Skeletal muscle tissue (tissue), 4 donors: ENCODE results near the gene TENM4. TPM values are rescaled to one million over a fixed set of nuclear protein-coding genes. Genes with fewer than 3 reads are reported as not detected.
A peak's percentile ranks its signal among the peaks of the same experiment; 100 is the strongest.

Experiments
- H3K27ac ChIP-seq: one replicate; pipeline ENCODE4 v1.7.0; 2013; ENCODE audit warnings: mild to moderate bottlenecking, low read depth, low read length, inconsistent platforms
- H3K27me3 ChIP-seq, 3 donors: one replicate each; pipeline ENCODE4 v1.7.0; 2013; ENCODE audit warnings: low read length in 3 of 3; ENCODE audit not compliant: control insufficient read depth in 3 of 3, insufficient read depth in 3 of 3
- H3K36me3 ChIP-seq, 3 donors: one replicate each; pipeline ENCODE4 v1.7.0; 2013; ENCODE audit warnings: low read length in 3 of 3; ENCODE audit not compliant: control insufficient read depth in 3 of 3, insufficient read depth in 3 of 3
- H3K4me1 ChIP-seq, 3 donors: one replicate each; pipeline ENCODE4 v1.7.0; 2013; ENCODE audit warnings: low read length in 3 of 3, mild to moderate bottlenecking in 3 of 3; ENCODE audit not compliant: control insufficient read depth in 3 of 3, insufficient read depth in 3 of 3
- H3K4me3 ChIP-seq, 3 donors: one replicate each; pipeline ENCODE4 v1.7.0; 2013; ENCODE audit warnings: low read length in 3 of 3
- H3K9ac ChIP-seq, 3 donors: one replicate each; pipeline ENCODE4 v1.7.0; 2013; ENCODE audit warnings: low read length in 3 of 3, mild to moderate bottlenecking in 3 of 3, moderate library complexity in 2 of 3, low read depth in 1 of 3
- H3K9me3 ChIP-seq, 3 donors: one replicate each; pipeline ENCODE4 v1.7.0; 2013; ENCODE audit warnings: low read length in 3 of 3; ENCODE audit not compliant: control insufficient read depth in 3 of 3
- total RNA-seq: library from RNA; depleted of rRNA; stranded (reverse); fragments of >200 nt; gene quantifications from one replicate; pipeline ENCODE4 v1.2.3, GENCODE V29; 2014
- donor health status: Osteomylitis.

TENM4 gene
- total RNA-seq, 1 donor from 2014 or later = 18.3 TPM

DNA sequence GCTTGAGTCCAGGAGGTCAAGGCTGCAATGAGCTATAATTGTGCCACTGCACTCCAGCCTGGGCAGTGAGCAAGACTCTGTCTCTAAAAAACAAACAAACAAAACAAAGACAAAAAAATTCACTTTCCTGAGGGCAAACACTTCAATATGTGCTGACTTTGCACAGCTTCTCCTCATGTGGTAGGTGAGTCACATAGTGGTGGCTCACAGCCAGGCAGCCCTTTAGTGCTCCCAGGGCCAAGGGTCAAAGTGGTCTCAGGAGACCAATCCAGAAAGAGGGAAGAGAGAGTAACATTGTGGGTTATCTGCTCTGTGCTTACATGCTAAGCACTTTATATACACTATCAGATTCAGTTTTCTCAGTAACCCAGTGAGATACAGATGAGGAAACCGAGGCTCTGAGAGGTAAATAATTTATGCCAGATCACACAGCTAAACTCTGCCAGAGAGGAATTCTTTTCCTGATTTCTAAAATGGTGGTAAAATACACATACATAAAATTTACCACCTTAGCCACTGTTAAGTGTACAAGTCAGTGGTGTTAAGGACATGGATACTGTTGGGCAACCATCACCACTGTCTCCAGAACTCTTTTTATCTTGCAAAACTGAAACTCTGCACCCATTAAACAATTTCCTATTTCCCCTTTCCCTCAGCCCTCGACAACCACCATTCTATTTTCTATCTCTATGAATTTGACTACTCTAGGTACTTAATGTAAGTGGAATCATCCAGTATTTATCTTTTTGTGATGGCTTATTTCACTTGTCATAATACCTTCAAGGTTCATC lies 634.4 kb downstream of the TENM4 start:
- Histone ChIP-seq H3K4me3 (no peak overlapping the region), H3K9ac (no peak overlapping the region), H3K9me3 (no peaks in the 10 kb centered on the region), H3K27me3 (no peaks in the 10 kb centered on the region), H3K36me3 (no peaks in the 10 kb centered on the region), H3K4me1 (peaks cover 5 to 11% (median 8%) of the 10 kb centered on the region in 3 donors), H3K27ac (no peak overlapping the region)

DNA sequence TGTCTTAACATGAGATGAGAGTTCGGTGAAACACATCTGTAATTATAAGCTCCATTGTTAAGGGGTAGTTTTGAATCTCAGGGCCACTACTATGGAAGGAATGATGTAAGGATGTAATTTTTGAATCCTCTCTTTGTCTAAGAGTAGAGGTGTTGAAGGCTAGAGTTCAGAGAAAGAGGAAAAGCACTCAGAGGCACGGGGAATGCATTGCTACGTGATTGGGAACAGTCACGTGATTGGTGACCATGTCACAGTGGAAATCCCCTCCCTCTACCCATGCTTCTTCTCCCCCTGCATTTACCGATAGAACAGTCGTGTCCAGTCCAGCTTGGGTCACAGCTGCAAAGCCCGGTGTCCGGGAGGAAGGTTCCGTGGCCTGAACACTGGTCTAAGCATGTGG lies 635.8 kb downstream of the TENM4 start:
- Histone ChIP-seq H3K27me3 (no peaks in the 10 kb centered on the region), H3K36me3 (no peaks in the 10 kb centered on the region), H3K4me1 (peaks cover 10 to 19% (median 13%) of the 10 kb centered on the region in 3 donors), H3K27ac (no peak overlapping the region), H3K4me3 (no peak overlapping the region), H3K9me3 (no peaks in the 10 kb centered on the region), H3K9ac (no peak overlapping the region)

DNA sequence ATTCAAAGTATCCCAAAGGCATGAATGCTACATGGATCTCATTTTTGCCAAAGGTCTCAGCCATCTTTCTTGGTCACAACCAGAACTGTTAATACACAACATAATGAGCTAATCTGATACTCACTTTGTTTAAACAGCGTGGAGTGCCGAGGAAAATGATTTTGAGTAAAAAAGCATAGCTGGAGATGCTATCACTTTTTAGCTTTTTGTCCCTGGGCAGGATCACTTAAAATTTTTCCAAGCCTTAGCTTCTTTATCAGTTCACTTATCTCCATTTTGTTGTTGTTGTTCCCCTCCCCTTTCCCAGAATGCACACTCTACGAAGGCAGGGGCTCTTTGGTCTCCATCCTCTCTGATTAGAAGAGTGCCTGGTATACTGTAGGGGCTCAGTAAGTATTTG lies 636.8 kb downstream of the TENM4 start:
- no peak overlapping the region for H3K4me3 ChIP-seq
- H3K27me3 ChIP-seq = no peaks in the 10 kb centered on the region
- H3K36me3 ChIP-seq = no peaks in the 10 kb centered on the region
- H3K27ac ChIP-seq = no peak overlapping the region
- H3K4me1 ChIP-seq = peaks cover 10 to 19% (median 16%) of the 10 kb centered on the region in 3 donors
- no peak overlapping the region for H3K9ac ChIP-seq
- no peaks in the 10 kb centered on the region for H3K9me3 ChIP-seq

DNA sequence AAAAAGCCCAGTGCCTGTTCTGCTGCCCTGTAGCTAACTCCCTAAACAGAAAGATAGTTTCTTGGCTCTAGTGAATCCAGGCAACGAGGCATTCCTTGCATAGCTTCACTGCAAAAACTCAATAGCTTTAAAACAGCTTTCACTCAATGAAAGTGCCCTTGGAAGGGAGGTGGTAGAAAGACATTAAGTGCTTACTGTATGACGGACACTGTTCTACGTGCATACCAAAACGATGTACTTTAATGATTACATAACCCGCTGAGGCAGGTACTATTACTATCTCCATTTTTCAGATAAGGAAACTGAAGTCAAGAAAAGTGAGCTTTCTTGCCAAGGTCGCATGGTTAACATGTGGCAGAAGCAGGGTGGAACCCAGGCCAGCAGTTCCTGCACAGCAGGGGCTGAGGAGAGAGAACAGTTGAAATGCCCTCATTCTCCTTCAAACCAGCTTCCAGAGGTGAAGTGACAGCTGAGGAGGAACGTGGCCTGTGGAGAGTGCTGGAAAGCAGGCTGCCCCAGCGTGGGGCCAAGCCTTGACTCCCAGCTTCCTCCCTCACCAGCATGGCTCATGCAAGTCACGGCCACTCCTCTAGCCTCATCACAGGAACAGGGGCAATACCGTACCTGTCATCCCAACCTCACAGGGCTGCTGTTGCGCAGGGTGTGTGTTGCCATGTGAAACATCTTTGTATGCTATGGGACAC lies 638.6 kb downstream of the TENM4 start:
- Histone ChIP-seq H3K4me3 (no peak overlapping the region), H3K9me3 (no peaks in the 10 kb centered on the region), H3K27me3 (no peaks in the 10 kb centered on the region), H3K4me1 (peaks cover 16 to 23% (median 19%) of the 10 kb centered on the region in 3 donors), H3K36me3 (no peaks in the 10 kb centered on the region), H3K27ac (peak overlapping the region; percentile 68), H3K9ac (no peak overlapping the region)

DNA sequence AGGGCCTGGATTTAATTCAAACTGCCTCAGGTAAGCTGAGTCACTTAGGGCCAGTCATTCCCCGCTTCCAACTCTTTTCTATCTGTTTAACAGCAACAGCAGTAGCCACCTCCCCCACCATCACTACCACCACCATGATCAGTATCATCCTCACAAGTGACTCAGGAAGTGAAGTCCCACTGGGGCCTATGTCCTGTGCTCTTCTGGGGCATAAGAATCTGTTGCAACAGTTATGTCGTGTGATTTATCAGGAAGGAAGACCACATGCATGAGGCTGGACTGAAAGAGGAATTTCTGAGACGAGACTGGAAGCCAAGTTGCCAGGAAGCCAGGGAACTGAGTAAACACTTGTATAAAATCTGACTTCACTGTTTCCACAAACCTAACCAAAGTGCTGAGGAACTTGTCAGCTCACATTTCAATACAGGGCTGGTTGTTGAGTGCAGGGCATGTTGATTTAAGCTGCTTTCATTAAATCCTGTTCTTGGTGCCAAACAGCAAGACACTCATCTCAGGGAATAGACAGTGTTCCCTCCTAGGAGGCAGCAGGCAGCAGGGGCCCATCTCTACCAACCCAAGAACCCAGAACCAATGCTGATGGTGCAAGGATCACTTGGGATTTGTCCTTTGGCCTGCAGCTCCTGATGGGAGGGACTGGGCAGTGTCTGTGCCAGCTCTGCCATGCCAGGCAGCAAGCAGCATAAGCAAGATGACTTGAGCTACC lies 639.5 kb downstream of the TENM4 start:
- Histone ChIP-seq H3K27me3 (no peaks in the 10 kb centered on the region), H3K9me3 (no peaks in the 10 kb centered on the region), H3K36me3 (no peaks in the 10 kb centered on the region), H3K9ac (no peak overlapping the region), H3K4me3 (no peak overlapping the region), H3K27ac (peak overlapping the region; percentile 68), H3K4me1 (peaks cover 16 to 23% (median 19%) of the 10 kb centered on the region in 3 donors)

DNA sequence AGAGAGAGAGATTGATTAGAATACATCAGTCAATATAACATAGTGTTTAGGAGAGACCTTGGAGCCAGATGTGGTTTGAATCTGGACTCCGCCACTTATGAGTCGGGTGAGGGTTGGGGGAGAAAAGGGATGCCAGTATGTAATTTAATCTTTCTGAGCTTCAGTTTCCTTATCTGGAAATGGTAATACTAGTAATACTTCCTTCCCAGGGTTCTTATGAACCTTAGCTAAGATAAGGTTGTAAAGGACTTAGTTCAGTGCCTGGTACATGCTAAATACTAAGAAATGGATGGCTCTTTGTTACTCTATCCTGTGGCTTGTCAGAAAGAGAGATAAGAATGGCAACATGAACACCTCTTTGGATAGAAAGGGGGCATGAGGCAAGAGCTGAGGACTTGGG lies 640.1 kb downstream of the TENM4 start:
- Histone ChIP-seq H3K27me3 (no peaks in the 10 kb centered on the region), H3K27ac (peak overlapping the region; percentile 39), H3K9me3 (no peaks in the 10 kb centered on the region), H3K4me1 (peaks cover 16 to 23% (median 19%) of the 10 kb centered on the region in 3 donors), H3K36me3 (no peaks in the 10 kb centered on the region), H3K4me3 (no peak overlapping the region), H3K9ac (no peak overlapping the region)

DNA sequence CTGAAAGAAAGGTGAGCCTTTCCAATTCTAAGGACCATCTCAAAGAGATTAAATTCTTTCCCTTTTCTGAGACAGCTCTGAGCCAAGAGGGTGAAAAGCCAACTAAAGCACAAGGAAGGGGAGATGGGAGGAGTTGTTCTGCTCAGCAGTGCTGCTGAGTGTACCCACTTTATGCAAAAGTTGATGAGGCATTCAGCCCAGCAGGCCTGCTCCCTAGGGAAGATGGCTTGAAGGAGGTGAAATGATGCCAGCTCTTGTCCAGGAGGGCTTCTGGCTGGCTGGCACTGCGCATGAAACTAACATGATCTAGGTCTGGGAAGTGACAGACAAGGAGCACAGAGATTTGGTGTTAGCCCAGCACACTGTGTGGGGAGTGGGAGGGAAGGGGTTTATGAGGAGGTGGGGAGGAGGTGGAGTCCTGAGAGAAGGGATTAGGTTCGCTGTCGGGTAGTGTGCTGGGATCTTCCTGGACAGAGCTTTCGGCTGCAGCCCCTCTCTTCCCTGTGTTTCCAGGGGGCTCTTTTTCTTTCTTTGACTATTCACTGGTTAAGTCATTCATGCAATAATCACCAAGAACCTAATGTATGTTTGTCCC lies 640.6 kb downstream of the TENM4 start:
- Histone ChIP-seq H3K4me1 (peaks cover 16 to 23% (median 19%) of the 10 kb centered on the region in 3 donors), H3K9me3 (no peaks in the 10 kb centered on the region), H3K27me3 (no peaks in the 10 kb centered on the region), H3K4me3 (no peak overlapping the region), H3K27ac (no peak overlapping the region), H3K9ac (no peak overlapping the region), H3K36me3 (no peaks in the 10 kb centered on the region)

GRCh38 chr11:78798663-78799062 lies 642.2 kb downstream of the TENM4 start:
- peaks cover 16 to 23% (median 19%) of the 10 kb centered on the region in 3 donors for H3K4me1 ChIP-seq
- no peak overlapping the region for H3K9ac ChIP-seq
- no peak overlapping the region for H3K4me3 ChIP-seq
- H3K9me3 ChIP-seq = no peaks in the 10 kb centered on the region
- no peaks in the 10 kb centered on the region for H3K36me3 ChIP-seq
- H3K27me3 ChIP-seq = no peaks in the 10 kb centered on the region
- no peak overlapping the region for H3K27ac ChIP-seq

GRCh38 chr11:78797559-78797958 lies 643.3 kb downstream of the TENM4 start:
- no peaks in the 10 kb centered on the region for H3K9me3 ChIP-seq
- H3K4me1 ChIP-seq = peaks cover 16 to 23% (median 19%) of the 10 kb centered on the region in 3 donors
- no peaks in the 10 kb centered on the region for H3K36me3 ChIP-seq
- H3K27ac ChIP-seq = no peak overlapping the region
- H3K9ac ChIP-seq = no peak overlapping the region
- H3K27me3 ChIP-seq = no peaks in the 10 kb centered on the region
- H3K4me3 ChIP-seq = no peak overlapping the region
